DND-41 (cell line): ENCODE measurements around the gene SAMD4B.

Experiments used
- ATAC-seq: fragments of 200-7000 bp; cut with Tn5 transposase; 3 replicates; pipeline ENCODE4 v1.9.1; 2021; ENCODE audit warnings: low read depth; ENCODE audit not compliant: insufficient read depth
- DNase-seq: peaks from one replicate; pipeline ENCODE4 v3.0.0-alpha.2; 2020
- H2AFZ ChIP-seq: 2 replicates; pipeline ENCODE4 v1.6.0; 2012; ENCODE audit warnings: low read depth, low read length
- H3K27ac ChIP-seq: 2 replicates; pipeline ENCODE4 v1.5.1; 2012; ENCODE audit warnings: low read length, inconsistent platforms
- H3K27me3 ChIP-seq: fragments of 200-600 bp; sonication (generic); 2 replicates; pipeline ENCODE4 v1.6.0; 2012; ENCODE audit warnings: low read length, mild to moderate bottlenecking, inconsistent platforms; ENCODE audit not compliant: insufficient read depth, poor library complexity
- H3K36me3 ChIP-seq: 2 replicates; pipeline ENCODE4 v1.5.1; 2012; ENCODE audit warnings: low read length, inconsistent platforms; ENCODE audit not compliant: insufficient read depth
- H3K4me1 ChIP-seq: 2 replicates; pipeline ENCODE4 v1.5.1; 2012; ENCODE audit warnings: mild to moderate bottlenecking, low read length; ENCODE audit not compliant: insufficient read depth
- H3K4me2 ChIP-seq: 2 replicates; pipeline ENCODE4 v1.6.0; 2012; ENCODE audit warnings: mild to moderate bottlenecking, moderate library complexity, low read length, inconsistent platforms; ENCODE audit not compliant: insufficient read depth
- H3K4me3 ChIP-seq, 2 experiments: fragments of 200-600 bp in 1 of 2; shearing (Covaris generic) in 1 of 2; 2 replicates each; pipeline ENCODE4 v1.5.1; 2012 to 2016; ENCODE audit warnings: inconsistent platforms in 2 of 2, low read length in 2 of 2, mild to moderate bottlenecking in 2 of 2, low read depth in 1 of 2, moderate library complexity in 1 of 2
- H3K79me2 ChIP-seq: 2 replicates; pipeline ENCODE4 v1.6.0; 2012; ENCODE audit warnings: low read length, inconsistent platforms; ENCODE audit not compliant: insufficient read depth
- H3K9ac ChIP-seq: 2 replicates; pipeline ENCODE4 v1.6.0; 2012; ENCODE audit warnings: low read depth, mild to moderate bottlenecking, inconsistent platforms, low read length, moderate library complexity
- H3K9me3 ChIP-seq: 2 replicates; pipeline ENCODE4 v1.5.1; 2012; ENCODE audit warnings: low read length, moderate library complexity, mild to moderate bottlenecking, inconsistent platforms; ENCODE audit not compliant: insufficient read depth, severe bottlenecking
- H4K20me1 ChIP-seq: 2 replicates; pipeline ENCODE4 v1.6.0; 2012; ENCODE audit warnings: low read length; ENCODE audit not compliant: insufficient read depth
- EZH2 ChIP-seq: IDR thresholded peaks from 3 replicates; pipeline ENCODE4 v1.6.1; 2012; ENCODE audit warnings: borderline replicate concordance, low read depth, mild to moderate bottlenecking, moderate library complexity, low read length, inconsistent platforms; ENCODE audit not compliant: severe bottlenecking
- TF ChIP-seq, protein P1 (sequence below): IDR thresholded peaks from 2 replicates; pipeline ENCODE4 v1.5.1; 2012; ENCODE audit warnings: borderline replicate concordance, low read length, moderate library complexity, mild to moderate bottlenecking; ENCODE audit not compliant: poor library complexity, severe bottlenecking; ENCODE audit errors: extremely low read depth

The SAMD4B gene

DNA sequence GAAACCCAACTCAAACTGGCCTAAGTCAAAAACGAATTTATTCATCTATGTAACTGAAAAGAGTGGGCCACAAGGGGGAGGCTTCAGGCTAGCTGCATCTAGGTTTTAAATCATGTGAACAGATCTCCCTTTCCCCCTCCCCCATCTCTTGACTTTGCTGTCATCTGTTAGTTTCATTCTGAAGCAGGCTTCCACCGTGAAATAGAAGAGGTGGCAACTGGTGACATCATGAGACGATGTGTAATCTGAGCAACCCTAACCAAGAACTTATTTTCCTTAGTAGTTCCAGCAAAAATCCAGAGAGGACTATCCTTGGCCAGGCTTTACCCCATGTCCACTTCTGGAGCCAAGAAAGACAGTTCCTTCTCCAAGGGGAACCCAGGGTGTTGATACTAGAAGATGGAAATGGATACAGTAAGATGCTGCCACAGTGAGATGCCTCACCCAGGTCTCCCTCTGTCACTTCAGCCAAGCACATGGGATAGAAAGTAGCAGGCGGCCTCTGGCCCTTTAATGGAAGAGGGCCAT, 9.4 kb downstream of the SAMD4B start:
- no peak for DNase-seq
- Histone ChIP-seq H3K36me3 (peaks cover 76% of the 10 kb centered on the region), H3K4me1 (peaks cover under 1% of the 10 kb centered on the region), H3K4me3 (no peak overlapping the region), H3K27me3 (no peaks in the 10 kb centered on the region), H3K79me2 (peaks cover 58% of the 10 kb centered on the region), H4K20me1 (peaks cover 38% of the 10 kb centered on the region), H3K4me2 (no peak overlapping the region), H3K27ac (no peak overlapping the region), H3K9me3 (no peaks in the 10 kb centered on the region), H2AFZ (no peak overlapping the region), H3K9ac (no peak overlapping the region)
- ATAC-seq = no peak
- TF ChIP-seq, protein P1, sequence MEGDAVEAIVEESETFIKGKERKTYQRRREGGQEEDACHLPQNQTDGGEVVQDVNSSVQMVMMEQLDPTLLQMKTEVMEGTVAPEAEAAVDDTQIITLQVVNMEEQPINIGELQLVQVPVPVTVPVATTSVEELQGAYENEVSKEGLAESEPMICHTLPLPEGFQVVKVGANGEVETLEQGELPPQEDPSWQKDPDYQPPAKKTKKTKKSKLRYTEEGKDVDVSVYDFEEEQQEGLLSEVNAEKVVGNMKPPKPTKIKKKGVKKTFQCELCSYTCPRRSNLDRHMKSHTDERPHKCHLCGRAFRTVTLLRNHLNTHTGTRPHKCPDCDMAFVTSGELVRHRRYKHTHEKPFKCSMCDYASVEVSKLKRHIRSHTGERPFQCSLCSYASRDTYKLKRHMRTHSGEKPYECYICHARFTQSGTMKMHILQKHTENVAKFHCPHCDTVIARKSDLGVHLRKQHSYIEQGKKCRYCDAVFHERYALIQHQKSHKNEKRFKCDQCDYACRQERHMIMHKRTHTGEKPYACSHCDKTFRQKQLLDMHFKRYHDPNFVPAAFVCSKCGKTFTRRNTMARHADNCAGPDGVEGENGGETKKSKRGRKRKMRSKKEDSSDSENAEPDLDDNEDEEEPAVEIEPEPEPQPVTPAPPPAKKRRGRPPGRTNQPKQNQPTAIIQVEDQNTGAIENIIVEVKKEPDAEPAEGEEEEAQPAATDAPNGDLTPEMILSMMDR = no peak
- TF ChIP-seq EZH2 = no peak

DNA sequence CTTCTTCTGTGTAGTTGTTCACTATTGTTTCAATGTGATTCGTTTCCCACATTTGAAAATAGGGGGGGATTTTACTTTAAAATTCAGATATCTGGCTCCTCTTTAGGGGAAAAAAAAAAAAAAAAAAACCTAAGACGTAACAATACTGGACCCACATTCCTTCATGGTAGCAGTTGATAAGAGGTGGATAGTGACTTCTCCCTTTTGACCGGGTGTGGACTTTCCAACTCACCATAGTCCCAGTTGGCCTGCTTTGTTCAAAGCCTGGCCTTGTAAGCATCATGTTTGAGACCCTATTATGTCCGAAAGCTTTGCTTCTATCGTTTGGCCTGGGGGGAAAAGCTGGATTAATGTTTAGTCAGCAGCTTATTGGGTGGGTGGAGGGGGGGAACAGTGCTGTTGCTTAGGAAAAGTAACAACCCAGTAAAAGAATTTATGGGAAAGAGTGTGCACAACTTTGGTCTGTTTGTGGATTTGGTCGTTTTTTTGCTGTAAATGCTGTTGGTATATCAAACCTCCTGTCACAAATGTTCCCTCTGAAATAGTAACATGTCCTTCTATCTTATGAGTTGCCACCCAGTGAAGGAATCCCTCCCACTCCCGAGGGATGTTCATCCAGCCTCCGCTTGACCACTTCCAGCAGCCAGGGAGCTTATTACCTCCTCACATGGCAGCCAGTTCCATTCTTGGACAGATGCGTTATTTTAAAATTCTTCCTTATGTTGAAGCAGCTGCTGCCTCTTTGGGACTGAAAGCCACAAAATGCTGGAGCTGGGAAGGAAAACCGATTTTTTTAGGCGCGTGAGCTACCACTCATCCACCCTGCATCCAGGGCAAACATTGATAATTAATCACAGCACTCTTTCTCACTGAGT, 10.4 kb downstream of the SAMD4B start:
- Histone ChIP-seq H3K4me1 (no peaks in the 10 kb centered on the region), H2AFZ (no peak overlapping the region), H3K9me3 (no peaks in the 10 kb centered on the region), H3K27ac (no peak overlapping the region), H4K20me1 (peaks cover 35% of the 10 kb centered on the region), H3K36me3 (peaks cover 77% of the 10 kb centered on the region), H3K4me2 (no peak overlapping the region), H3K4me3 (no peak overlapping the region), H3K9ac (no peak overlapping the region), H3K27me3 (no peaks in the 10 kb centered on the region), H3K79me2 (peaks cover 48% of the 10 kb centered on the region)
- TF ChIP-seq EZH2 = no peak
- TF ChIP-seq, protein P1 = no peak
- DNase-seq (no peak), ATAC-seq (no peak)

DNA sequence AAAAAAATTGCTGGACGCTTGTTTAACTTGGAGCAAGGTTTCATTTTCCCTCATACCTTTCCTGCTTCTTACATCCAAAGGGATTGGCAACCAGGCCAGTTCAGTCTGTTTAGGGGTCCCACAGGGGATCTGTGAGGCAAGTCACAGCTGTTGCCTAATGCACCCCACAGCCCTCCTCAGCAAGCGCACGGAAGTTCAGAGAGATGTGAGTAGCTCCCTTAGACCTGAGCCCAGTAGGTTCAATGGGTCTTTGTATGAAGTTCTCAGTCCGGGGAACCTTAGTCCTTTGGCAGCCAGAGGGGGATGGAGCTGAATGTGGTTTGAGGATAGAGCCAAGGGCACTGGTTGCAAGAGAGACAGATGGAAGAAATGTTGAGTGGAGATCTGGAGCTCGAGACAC, 13.0 kb downstream of the SAMD4B start:
- Histone ChIP-seq H3K27ac (no peak overlapping the region), H3K27me3 (no peaks in the 10 kb centered on the region), H3K4me2 (no peak overlapping the region), H3K79me2 (peaks cover 21% of the 10 kb centered on the region), H4K20me1 (peaks cover 20% of the 10 kb centered on the region; the same call in 1 of the 2 replicates), H3K9me3 (no peaks in the 10 kb centered on the region), H3K36me3 (peaks cover 76% of the 10 kb centered on the region), H3K9ac (no peak overlapping the region), H3K4me3 (no peak overlapping the region), H3K4me1 (no peaks in the 10 kb centered on the region), H2AFZ (no peak overlapping the region)
- ATAC-seq (no peak), DNase-seq (no peak)
- TF ChIP-seq, protein P1 = no peak
- TF ChIP-seq EZH2 = no peak
